Liver (tissue), 9 donors: ENCODE data around the gene KRTAP12-1. TPM values are rescaled to one million over a fixed set of nuclear protein-coding genes. Genes with fewer than 3 reads are reported as not detected.
"Not testable (repeated sequence)": the region's sequence is repeated elsewhere in the genome, so short reads cannot be mapped to it uniquely, and the experiment has no call there.

Experiments used
- DNase-seq: peaks from one replicate; pipeline ENCODE4 v3.0.0-alpha.2; 2017; ENCODE audit warnings: low spot score
- H3K27ac ChIP-seq, 2 donors: one replicate each; pipeline ENCODE4 v1.7.0; 2013; ENCODE audit warnings: inconsistent platforms in 2 of 2, low read length in 2 of 2, control low read depth in 1 of 2, low read depth in 1 of 2, mild to moderate bottlenecking in 1 of 2
- H3K27me3 ChIP-seq, 4 donors: one replicate each; pipeline versions ENCODE4 v1.6.1 to v1.7.0; 2013; ENCODE audit warnings: low read length in 3 of 4, inconsistent platforms in 1 of 4, mild to moderate bottlenecking in 1 of 4, moderate library complexity in 1 of 4; ENCODE audit not compliant: control insufficient read depth in 4 of 4, insufficient read depth in 4 of 4
- H3K36me3 ChIP-seq, 4 donors: one replicate each; pipeline versions ENCODE4 v1.6.1 to v1.7.0; 2013; ENCODE audit warnings: low read length in 3 of 4, mild to moderate bottlenecking in 3 of 4, low read depth in 1 of 4, moderate library complexity in 1 of 4; ENCODE audit not compliant: control insufficient read depth in 4 of 4, insufficient read depth in 3 of 4
- H3K4me1 ChIP-seq, 4 donors: one replicate each; pipeline versions ENCODE4 v1.6.1 to v1.7.0; 2013; ENCODE audit warnings: low read length in 3 of 4, mild to moderate bottlenecking in 3 of 4, moderate library complexity in 1 of 4; ENCODE audit not compliant: control insufficient read depth in 4 of 4, insufficient read depth in 4 of 4
- H3K4me3 ChIP-seq, 3 donors: one replicate each; pipeline versions ENCODE4 v1.6.1 to v1.7.0; 2013; ENCODE audit warnings: low read length in 3 of 3, control low read depth in 1 of 3, low read depth in 1 of 3, mild to moderate bottlenecking in 1 of 3
- H3K9ac ChIP-seq, 2 donors: one replicate each; pipeline ENCODE4 v1.7.0; 2013; ENCODE audit warnings: low read length in 2 of 2, mild to moderate bottlenecking in 2 of 2, moderate library complexity in 2 of 2, control low read depth in 1 of 2, low read depth in 1 of 2
- H3K9me3 ChIP-seq, 4 donors: one replicate each; pipeline versions ENCODE4 v1.6.1 to v1.7.0; 2013; ENCODE audit warnings: low read length in 3 of 4; ENCODE audit not compliant: control insufficient read depth in 4 of 4
- ATF3 ChIP-seq: IDR thresholded peaks from 2 replicates; pipeline ENCODE4 v1.6.1; 2016; ENCODE audit warnings: antibody characterized with exemption
- CTCF ChIP-seq: fragments of 150-350 bp; IDR thresholded peaks from 2 replicates; pipeline ENCODE4 v1.5.1; 2017; ENCODE audit warnings: improper control_type of control experiment, low read depth, low read length; ENCODE audit not compliant: missing input control
- EGR1 ChIP-seq, 2 donors: IDR thresholded peaks; 2 replicates each; pipeline ENCODE4 v1.6.1; 2016 to 2018; ENCODE audit warnings: antibody characterized with exemption in 2 of 2, low read depth in 2 of 2
- FOXA2 ChIP-seq: IDR thresholded peaks from 2 replicates; pipeline ENCODE4 v1.6.1; 2016; ENCODE audit warnings: antibody characterized with exemption
- HNF4A ChIP-seq, 2 donors: conservative IDR thresholded peaks; 2 replicates each; pipeline ENCODE4 v1.6.1; 2016; ENCODE audit warnings: antibody characterized with exemption in 2 of 2, mild to moderate bottlenecking in 2 of 2
- NR2F2 ChIP-seq: IDR thresholded peaks from 2 replicates; pipeline ENCODE4 v1.6.1; 2016; ENCODE audit warnings: antibody characterized with exemption
- SP1 ChIP-seq: IDR thresholded peaks from 2 replicates; pipeline ENCODE4 v1.6.1; 2018; ENCODE audit warnings: antibody characterized with exemption, mild to moderate bottlenecking
- TAF1 ChIP-seq: conservative IDR thresholded peaks from 2 replicates; pipeline ENCODE4 v1.6.1; 2016; ENCODE audit warnings: antibody characterized with exemption, mild to moderate bottlenecking
- YY1 ChIP-seq: IDR thresholded peaks from 2 replicates; pipeline ENCODE4 v1.6.1; 2016; ENCODE audit warnings: antibody characterized with exemption, mild to moderate bottlenecking
- ZBTB33 ChIP-seq: IDR thresholded peaks from 2 replicates; pipeline ENCODE4 v1.6.1; 2016; ENCODE audit warnings: antibody characterized with exemption
- WGBS: extraction: QIAGEN DNeasy Blood & Tissue Kit; methylation state at CpG from one replicate; pipeline ENCODE4 v1.1.7; 2013; 5-methylcytosine and 5-hydroxymethylcytosine counted together
- polyA plus RNA-seq, 2 donors: library from polyadenylated mRNA; stranded (reverse) in 1 of 2; unstranded in 1 of 2; fragments of 200-250 nt in 1 of 2; fragments of >200 nt in 1 of 2; fragmentation: Nextera tagmentation in 1 of 2; extraction: Ambion mirVana in 1 of 2; gene quantifications; one replicate each; pipeline versions ENCODE4 v1.2.1 to v1.2.3, GENCODE V29; 2013 to 2015
- total RNA-seq, 2 donors: library from RNA; depleted of rRNA; stranded (reverse); fragments of >200 nt; gene quantifications; one replicate each; pipeline ENCODE4 v1.2.3, GENCODE V29; 2014
- donor health status: healthy.
- donor health status: healthy.
- donor health status: healthy.
- donor health status: healthy.
- donor health status: healthy.

Gene KRTAP12-1
- total and polyA plus RNA-seq, 4 donors, result not detected

GRCh38 chr21:44648557-44649311 is 33.2 kb downstream of the KRTAP12-1 start:
- H3K4me3 ChIP-seq, result no peak overlapping the region
- peaks cover 0 to 9% (median 2%) of the 10 kb centered on the region in 4 donors for H3K9me3 ChIP-seq
- H3K9ac ChIP-seq, result no peak overlapping the region
- DNase-seq, result no peak
- H3K27me3 ChIP-seq, result no peaks in the 10 kb centered on the region
- H3K4me1 ChIP-seq, result no peaks in the 10 kb centered on the region
- whole genome bisulfite sequencing, result 79% methylated on average over 33 of the region's 33 CpGs
- H3K36me3 ChIP-seq, result no peaks in the 10 kb centered on the region
- H3K27ac ChIP-seq, result no peak overlapping the region
- no peak for TF ChIP-seq TAF1
- no peak for TF ChIP-seq FOXA2
- TF ChIP-seq SP1, result no peak

- no peak overlapping the region for H3K27ac ChIP-seq
- no peak overlapping the region for H3K4me3 ChIP-seq
- H3K9ac ChIP-seq, result no peak overlapping the region
- H3K4me1 ChIP-seq, result no peaks in the 10 kb centered on the region
- DNase-seq, result no peak
- peaks cover 0 to 11% (median 3%) of the 10 kb centered on the region in 4 donors for H3K9me3 ChIP-seq
- no peaks in the 10 kb centered on the region for H3K27me3 ChIP-seq
- 51% methylated on average over 8 of the region's 8 CpGs for WGBS
- no peaks in the 10 kb centered on the region for H3K36me3 ChIP-seq
- TF ChIP-seq ZBTB33 (no peak), EGR1 (IDR thresholded peaks at IDR 0.05; ENCODE audit: low read depth in 2 of 2) (no peak), YY1 (no peak), ATF3 (no peak), HNF4A (conservative IDR thresholded peaks at IDR 0.05) (no peak), NR2F2 (no peak), CTCF (no peak)
Observed at GRCh38 chr21:44647222-44647552, 34.8 kb downstream of the KRTAP12-1 start.

GRCh38 chr21:44646366-44647221 is 35.4 kb downstream of the KRTAP12-1 start, which contains the start of gene KRTAP10-11:
Gene KRTAP10-11, plus strand, starts transcription at chr21:44646414. Its CDS starts 45 bp downstream, at chr21:44646459.
- H3K4me3 ChIP-seq, H3K9ac ChIP-seq, H3K27ac ChIP-seq, H3K36me3 ChIP-seq, DNase-seq, H3K27me3 ChIP-seq, H3K4me1 ChIP-seq: not testable (repeated sequence)
- H3K9me3 ChIP-seq, result peaks cover 0 to 11% (median 3%) of the 10 kb centered on the region in 4 donors
- WGBS, result 76% methylated on average over 21 of the region's 21 CpGs
